ENCODE data around the gene GORASP1. TPM values are rescaled to one million over a fixed set of nuclear protein-coding genes. Genes with fewer than 3 reads are reported as not detected.

GORASP1 gene
- total RNA-seq, 1 donor from 2014 or later, result 67.0 TPM

- no peak for DNase-seq (ENCODE audit: extremely low read depth, low read depth, low spot score)
These were observed 3.5 kb downstream of the GORASP1 start for GRCh38 chr3:39103791-39104552.

GRCh38 chr3:39103324-39103693, 4.1 kb downstream of the GORASP1 start:
- no peak for DNase-seq (ENCODE audit: extremely low read depth, low read depth, low spot score)

GRCh38 chr3:39102504-39103323, 4.7 kb downstream of the GORASP1 start:
- no peak for DNase-seq (ENCODE audit: extremely low read depth, low read depth, low spot score)

GRCh38 chr3:39101022-39101689, 6.3 kb downstream of the GORASP1 start:
- no peak for DNase-seq (ENCODE audit: extremely low read depth, low read depth, low spot score)

- no peak for DNase-seq (ENCODE audit: extremely low read depth, low read depth, low spot score)
These were observed 6.9 kb downstream of the GORASP1 start for GRCh38 chr3:39100500-39100886.

- DNase-seq (ENCODE audit: extremely low read depth, low read depth, low spot score), result no peak
These were observed 7.5 kb downstream of the GORASP1 start for GRCh38 chr3:39099738-39100499.

- DNase-seq (ENCODE audit: extremely low read depth, low read depth, low spot score), result no peak
These were observed 8.2 kb downstream of the GORASP1 start for GRCh38 chr3:39099242-39099641.

- DNase-seq (ENCODE audit: extremely low read depth, low read depth, low spot score), result no peak
These were observed 8.9 kb downstream of the GORASP1 start for GRCh38 chr3:39098473-39099000.

- DNase-seq (ENCODE audit: extremely low read depth, low read depth, low spot score), result no peak
These were observed 9.5 kb downstream of the GORASP1 start for GRCh38 chr3:39097716-39098472.

- DNase-seq (ENCODE audit: extremely low read depth, low read depth, low spot score), result no peak
These were observed 10.7 kb downstream of the GORASP1 start for GRCh38 chr3:39096775-39097174.

GRCh38 chr3:39095778-39096177, 11.6 kb downstream of the GORASP1 start:
- DNase-seq (ENCODE audit: extremely low read depth, low read depth, low spot score), result no peak

GRCh38 chr3:39094851-39095677, 12.4 kb downstream of the GORASP1 start:
- DNase-seq (ENCODE audit: extremely low read depth, low read depth, low spot score), result no peak

GRCh38 chr3:39090922-39091321, 16.5 kb downstream of the GORASP1 start:
- no peak for DNase-seq (ENCODE audit: extremely low read depth, low read depth, low spot score)

- DNase-seq (ENCODE audit: extremely low read depth, low read depth, low spot score), result no peak
These were observed 18.5 kb downstream of the GORASP1 start for GRCh38 chr3:39088889-39089288.

- no peak for DNase-seq (ENCODE audit: extremely low read depth, low read depth, low spot score)
These were observed 19.0 kb downstream of the GORASP1 start for GRCh38 chr3:39088456-39088855.

- DNase-seq (ENCODE audit: extremely low read depth, low read depth, low spot score), result no peak
These were observed 21.3 kb downstream of the GORASP1 start for GRCh38 chr3:39086144-39086543.

GRCh38 chr3:39082666-39083313, 24.6 kb downstream of the GORASP1 start:
- no peak for DNase-seq (ENCODE audit: extremely low read depth, low read depth, low spot score)

- DNase-seq (ENCODE audit: extremely low read depth, low read depth, low spot score), result no peak
These were observed 27.4 kb downstream of the GORASP1 start for GRCh38 chr3:39080026-39080425.

Data from glomerular endothelial cell (primary cell).